Transverse colon (tissue), 4 donors: Measurements from ENCODE around the gene PNLIPRP1. TPM values are rescaled to one million over a fixed set of nuclear protein-coding genes. Genes with fewer than 3 reads are reported as not detected.

Source experiments
- DNase-seq: peaks from one replicate; pipeline ENCODE4 v3.0.0-alpha.2; 2019
- H3K27ac ChIP-seq, 4 donors: fragments of 200-600 bp; sonication (generic); 2 replicates each; pipeline ENCODE4 v1.5.1; 2016 to 2018; ENCODE audit warnings: inconsistent platforms in 4 of 4
- H3K27me3 ChIP-seq: fragments of 200-600 bp; sonication (generic); 2 replicates; pipeline ENCODE4 v1.5.1; 2017; ENCODE audit warnings: inconsistent platforms
- H3K36me3 ChIP-seq, 4 donors: fragments of 200-600 bp; sonication (generic); 2 replicates each; pipeline ENCODE4 v1.5.1; 2017 to 2019; ENCODE audit warnings: inconsistent platforms in 4 of 4
- H3K4me1 ChIP-seq, 4 donors: fragments of 200-600 bp; sonication (generic); 2 replicates each; pipeline ENCODE4 v1.5.1; 2017 to 2020; ENCODE audit warnings: inconsistent platforms in 4 of 4
- H3K4me3 ChIP-seq, 4 donors: fragments of 200-600 bp; sonication (generic); 1 replicate in 1 of 4; 2 replicates in 3 of 4; pipeline versions ENCODE4 v1.5.1 to v1.6.1; 2017 to 2019; ENCODE audit warnings: inconsistent platforms in 4 of 4
- H3K9me3 ChIP-seq, 2 donors: fragments of 200-600 bp; sonication (generic); 2 replicates each; pipeline ENCODE4 v1.5.1; 2017 to 2019; ENCODE audit warnings: inconsistent platforms in 2 of 2
- CTCF ChIP-seq, 5 experiments: fragments of 200-600 bp in 3 of 5; fragments of 450-650 bp in 2 of 5; sonication (generic) in 3 of 5; IDR thresholded peaks; 1 replicate in 2 of 5; 2 replicates in 3 of 5; pipeline ENCODE4 v1.5.1; 2016 to 2017; ENCODE audit warnings: antibody characterized with exemption in 5 of 5, inconsistent platforms in 3 of 5, mild to moderate bottlenecking in 2 of 5, moderate library complexity in 1 of 5
- EP300 ChIP-seq: sonication (generic); formaldehyde crosslinking; IDR thresholded peaks from one replicate; pipeline ENCODE4 v1.6.1; 2017; ENCODE audit warnings: antibody characterized with exemption, low read depth
- POLR2A ChIP-seq: fragments of 450-650 bp; IDR thresholded peaks from one replicate; pipeline ENCODE4 v1.6.1; 2016; ENCODE audit warnings: antibody characterized with exemption, mild to moderate bottlenecking, moderate library complexity
- POLR2AphosphoS5 ChIP-seq, 3 donors: sonication (generic); formaldehyde crosslinking; IDR thresholded peaks; one replicate each; pipeline ENCODE4 v1.6.1; 2016; ENCODE audit warnings: antibody characterized with exemption in 3 of 3
- WGBS, 2 donors: methylation state at CpG; one replicate each; pipeline ENCODE4 v1.1.5; 2018; ENCODE audit warnings: low coverage in 1 of 2; 5-methylcytosine and 5-hydroxymethylcytosine counted together
- in situ Hi-C, 4 donors: fragments of 200-750 bp; cut with MboI; loops; one replicate each; pipeline versions ENCODE4 v1.15.0 to v1.15.1; 2017; ENCODE audit warnings: low sequenced_read_pairs in 3 of 4, low pct_ligation_motif_present in 1 of 4, low pct_unique_long_range_greater_than_20kb in 1 of 4
- intact Hi-C: fragments of 100-400 bp; cut with DNase I; formaldehyde crosslinking; loops from one replicate; pipeline ENCODE4 v1.15.1; 2023; ENCODE audit warnings: low total_unique reads
- total RNA-seq, 4 donors: library from RNA; depleted of rRNA; stranded (reverse); fragments of >200 nt; gene quantifications; one replicate each; pipeline ENCODE4 v1.1.0, GENCODE V29; 2016

The PNLIPRP1 gene
- total RNA-seq, 4 donors from 2014 or later, result not detected

DNA sequence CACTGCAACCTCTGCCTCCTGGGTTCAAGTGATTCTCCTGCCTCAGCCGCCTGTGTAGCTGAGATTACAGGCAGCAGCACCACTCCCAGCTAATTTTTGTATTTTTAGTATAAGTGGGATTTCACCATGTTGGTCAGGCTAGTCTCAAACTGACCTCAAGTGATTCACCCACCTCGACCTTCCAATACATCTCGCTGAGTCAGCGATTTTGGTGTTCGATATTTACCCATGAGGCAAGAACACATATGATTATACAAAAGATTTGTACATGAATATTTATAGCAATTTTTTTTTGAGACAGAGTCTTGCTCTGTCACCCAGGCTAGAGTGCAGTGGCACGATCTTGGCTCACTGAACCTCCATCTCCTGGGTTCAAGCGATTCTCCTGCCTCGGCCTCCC lies 25.2 kb upstream of the PNLIPRP1 start:
- Histone ChIP-seq H3K36me3 (no peaks in the 10 kb centered on the region), H3K4me3 (no peak overlapping the region), H3K27me3 (no peaks in the 10 kb centered on the region), H3K4me1 (no peaks in the 10 kb centered on the region), H3K9me3 (no peaks in the 10 kb centered on the region), H3K27ac (no peak overlapping the region)
- intact Hi-C loops, result no loop called here
- DNase-seq, result no peak
- WGBS, 2 donors, result 77 to 94% methylated on average over 3 to 8 of the region's 8 CpGs
- in situ Hi-C loops, result no loop called here
- TF ChIP-seq POLR2AphosphoS5 (IDR thresholded peaks at IDR 0.05) (no peak), CTCF (IDR thresholded peaks at IDR 0.05) (no peak), EP300 (no peak), POLR2A (no peak)

DNA sequence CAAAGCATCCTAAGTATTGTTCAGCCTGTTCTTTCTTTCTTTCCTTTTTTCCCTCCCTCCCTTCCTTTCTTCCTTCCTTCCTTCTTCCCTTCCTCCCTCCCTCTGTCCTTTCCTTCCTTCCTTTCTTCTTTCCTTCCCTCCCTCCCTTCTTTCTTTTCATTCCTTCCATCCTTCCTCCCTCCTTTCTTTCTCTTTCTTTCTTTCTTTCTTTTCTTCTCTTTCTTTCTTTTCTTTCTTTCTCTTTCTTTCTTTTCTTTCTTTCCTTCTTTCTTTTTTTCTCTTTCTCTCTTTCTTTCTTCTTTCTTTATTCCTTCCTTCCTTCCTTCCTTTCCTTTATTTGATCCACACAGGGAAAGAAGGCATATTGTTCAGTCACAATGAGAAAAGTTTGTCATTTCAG lies 23.8 kb upstream of the PNLIPRP1 start:
- Histone ChIP-seq H3K4me1 (no peaks in the 10 kb centered on the region), H3K4me3 (no peak overlapping the region), H3K9me3 (no peaks in the 10 kb centered on the region), H3K27me3 (no peaks in the 10 kb centered on the region), H3K36me3 (no peaks in the 10 kb centered on the region), H3K27ac (no peak overlapping the region)
- TF ChIP-seq CTCF (IDR thresholded peaks at IDR 0.05) (no peak), POLR2A (no peak), POLR2AphosphoS5 (IDR thresholded peaks at IDR 0.05) (no peak), EP300 (no peak)
- DNase-seq, result no peak
- in situ Hi-C loops (no loop called here), intact Hi-C loops (no loop called here)

DNA sequence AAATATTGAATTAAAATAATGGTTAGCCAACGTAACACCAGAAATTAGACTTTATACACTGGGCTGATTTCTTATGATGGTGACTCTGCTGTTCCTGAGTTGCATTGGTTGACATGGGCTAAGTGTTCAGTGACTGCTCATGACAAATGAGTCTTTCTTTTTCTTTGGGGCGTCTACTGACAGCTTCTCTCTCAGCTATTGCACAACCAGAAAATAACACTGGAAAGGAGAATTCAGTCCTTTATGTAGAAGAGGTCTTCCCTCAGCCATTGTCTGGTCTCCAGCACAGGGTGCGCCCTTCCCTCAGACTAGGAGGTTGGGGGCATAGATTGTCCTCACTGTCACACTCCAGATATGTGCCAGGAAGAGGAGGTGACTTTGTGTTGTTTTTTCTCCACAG lies 23.4 kb upstream of the PNLIPRP1 start:
- Histone ChIP-seq H3K4me3 (no peak overlapping the region), H3K27ac (no peak overlapping the region), H3K36me3 (no peaks in the 10 kb centered on the region), H3K27me3 (no peaks in the 10 kb centered on the region), H3K4me1 (no peaks in the 10 kb centered on the region), H3K9me3 (no peaks in the 10 kb centered on the region)
- in situ Hi-C loops (no loop called here), intact Hi-C loops (no loop called here)
- 69 to 78% methylated on average over 2 to 3 of the region's 3 CpGs for WGBS, 2 donors
- TF ChIP-seq POLR2AphosphoS5 (IDR thresholded peaks at IDR 0.05) (no peak), EP300 (no peak), POLR2A (no peak), CTCF (IDR thresholded peaks at IDR 0.05) (no peak)
- no peak for DNase-seq

- H3K36me3 ChIP-seq, result no peaks in the 10 kb centered on the region
These were observed 16.0 kb upstream of the PNLIPRP1 start for GRCh38 chr10:116574797-116575196.

More at GRCh38 chr10:116574797-116575196, 16.0 kb upstream of the PNLIPRP1 start:
- Histone ChIP-seq H3K4me3 (no peak overlapping the region), H3K27ac (no peak overlapping the region), H3K27me3 (no peaks in the 10 kb centered on the region), H3K9me3 (no peaks in the 10 kb centered on the region), H3K4me1 (no peaks in the 10 kb centered on the region)
- in situ Hi-C loops (no loop called here), intact Hi-C loops (no loop called here)
- no peak for TF ChIP-seq EP300
- no peak for TF ChIP-seq CTCF (IDR thresholded peaks at IDR 0.05)
- TF ChIP-seq POLR2AphosphoS5 (IDR thresholded peaks at IDR 0.05), result no peak
- no peak for TF ChIP-seq POLR2A
- no peak for DNase-seq
- 73 to 88% methylated on average over 3 of the region's 3 CpGs for WGBS, 2 donors
